Astrocyte (in vitro differentiated cells and primary cell): ENCODE data around the gene TMTC1.

ENCODE experiments used
- CTCF ChIP-seq: IDR thresholded peaks from 2 replicates; pipeline ENCODE4 v1.5.1; 2011; ENCODE audit warnings: low read depth, mild to moderate bottlenecking, inconsistent platforms, low read length, moderate library complexity; ENCODE audit not compliant: insufficient read depth
- EZH2 ChIP-seq: IDR thresholded peaks from 2 replicates; pipeline ENCODE4 v1.6.1; 2012; ENCODE audit warnings: mild to moderate bottlenecking, low read length, inconsistent platforms; ENCODE audit not compliant: insufficient read depth

DNA sequence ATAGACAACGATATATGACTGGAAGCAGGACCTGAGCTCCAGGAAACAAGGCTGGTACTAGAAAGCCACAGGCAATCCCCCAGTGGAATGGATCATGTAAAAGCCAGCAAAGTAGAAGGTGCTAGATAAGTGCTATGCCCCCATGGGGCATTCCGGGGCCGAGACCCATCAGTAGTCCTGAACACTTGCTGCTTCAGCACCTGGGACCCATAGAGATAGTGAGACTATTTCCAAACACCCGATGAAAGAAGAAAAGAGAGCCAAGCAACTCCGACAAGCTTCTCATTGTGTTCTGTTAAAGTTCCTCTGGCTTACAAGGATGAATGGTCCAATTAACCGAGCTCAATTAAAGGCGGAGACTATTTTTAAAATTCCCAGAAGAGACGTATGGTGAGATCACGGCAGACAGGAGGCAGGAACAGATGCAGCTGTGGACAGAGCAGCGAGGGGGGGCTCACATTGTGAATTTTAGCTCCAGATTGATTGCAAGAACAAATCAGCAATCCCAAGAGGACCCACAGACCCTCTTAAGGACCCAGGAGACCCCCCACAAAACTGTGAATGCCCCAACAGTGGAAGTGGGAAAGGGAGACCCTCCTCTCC, 143.7 kb downstream of the TMTC1 start:
- TF ChIP-seq EZH2 (no peak), CTCF (no peak)
